Fibroblast of skin of right biceps (primary cell): ENCODE measurements around the gene RHBDF2.

Experiments
- DNase-seq: peaks from one replicate; pipeline ENCODE4 v3.0.0-alpha.2; 2013

The RHBDF2 gene

GRCh38 chr17:76452660-76453430, 48.4 kb downstream of the RHBDF2 start, which contains the start of gene UBE2O:
UBE2O (minus strand) TSS chr17:76453152; CDS start chr17:76453141, 11 bp downstream.
- peak; percentile 87 for DNase-seq

- no peak for DNase-seq
These were observed 49.0 kb downstream of the RHBDF2 start for GRCh38 chr17:76452127-76452659.

DNA sequence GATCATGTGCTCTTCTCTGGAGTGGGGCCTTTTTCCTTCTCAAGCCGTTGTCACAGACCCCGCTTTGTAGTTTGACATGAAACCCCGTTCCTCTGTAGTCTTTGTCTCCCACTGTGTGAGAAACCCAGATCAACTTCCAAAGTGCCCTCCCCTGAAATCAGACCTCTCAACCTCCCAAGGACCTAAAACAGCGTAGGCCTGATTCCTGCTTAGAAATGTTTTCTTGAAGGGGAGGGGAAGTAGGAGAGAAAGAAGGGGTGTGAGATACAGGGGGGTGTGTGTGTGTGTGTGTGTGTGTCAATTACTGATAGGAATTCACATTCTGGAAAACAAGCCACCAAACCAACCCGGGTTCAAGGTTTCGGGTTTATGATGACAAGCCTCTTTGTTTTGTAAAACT, 49.7 kb downstream of the RHBDF2 start:
- DNase-seq: no peak

- no peak for DNase-seq
These were observed 52.1 kb downstream of the RHBDF2 start for GRCh38 chr17:76449126-76449525.

DNA sequence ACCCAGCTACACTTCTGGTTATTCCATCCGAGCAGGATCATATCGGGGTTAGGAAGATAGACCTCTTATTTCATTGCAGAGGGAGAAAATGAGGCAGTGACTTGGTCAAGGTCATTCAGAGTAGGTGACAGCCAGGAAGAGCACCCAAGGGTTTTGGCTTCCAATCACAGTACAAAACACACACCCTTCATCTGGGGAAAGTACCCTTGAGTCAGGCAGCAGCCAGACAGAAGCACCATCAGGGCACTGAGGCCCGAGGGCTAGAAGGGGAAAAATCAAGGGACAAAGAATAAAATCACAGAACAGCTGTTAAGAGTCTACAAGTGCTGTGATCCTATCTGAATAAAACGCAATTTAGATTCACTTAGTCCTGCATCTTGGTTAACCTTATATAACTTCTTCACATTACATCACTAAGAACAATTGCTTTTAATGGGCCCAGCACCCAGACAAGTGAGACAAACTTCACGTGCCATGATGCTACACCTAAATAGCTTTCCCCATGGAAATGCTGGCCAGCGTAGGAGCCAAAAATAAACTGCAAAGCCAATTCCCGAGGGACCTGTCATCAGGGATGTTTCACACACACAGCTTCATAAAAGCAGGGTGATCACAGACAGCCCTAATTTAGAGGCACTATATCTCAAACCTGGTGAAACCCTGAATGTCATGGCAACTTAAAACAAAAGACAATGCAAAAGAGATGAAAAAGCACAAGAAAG, 53.1 kb downstream of the RHBDF2 start:
- DNase-seq: peak; percentile 61

DNA sequence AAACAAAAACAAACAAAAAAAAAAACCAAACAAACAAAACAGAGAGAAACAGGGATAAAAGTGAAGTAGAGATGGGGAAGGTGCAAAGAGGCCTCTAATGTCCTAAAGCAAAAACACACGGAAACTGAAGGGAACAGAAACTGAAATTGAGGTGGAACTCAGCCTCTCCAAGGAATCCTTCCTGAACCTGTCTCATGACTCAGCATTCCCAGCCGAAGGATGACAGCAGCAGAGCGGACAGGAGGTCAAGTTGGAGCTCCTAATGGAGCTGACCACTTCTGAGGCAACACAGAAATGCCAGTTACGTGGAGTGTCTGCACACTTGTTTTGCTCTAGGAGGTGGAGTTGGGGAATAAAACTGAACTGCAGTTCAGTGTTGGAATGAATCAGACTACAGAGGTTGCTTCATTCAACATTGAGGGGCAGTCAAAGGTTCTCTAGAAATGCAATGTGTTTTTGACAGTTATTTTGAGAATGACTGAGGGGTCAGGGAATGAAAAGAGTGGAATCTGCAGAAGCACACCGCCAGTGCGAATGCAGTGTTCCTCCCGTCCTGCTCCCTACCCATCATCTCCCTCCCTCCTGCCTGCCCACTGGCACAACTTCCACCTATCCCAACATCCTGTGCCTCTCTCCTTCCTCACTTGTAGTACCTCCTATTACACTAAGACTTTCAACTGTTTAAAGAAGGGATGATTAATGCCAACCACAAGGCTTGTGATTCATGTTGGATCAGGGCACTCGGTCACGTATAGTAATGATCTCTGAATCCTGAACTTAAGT, 54.6 kb downstream of the RHBDF2 start:
- peak; percentile 67 for DNase-seq

- DNase-seq: no peak
These were observed 55.4 kb downstream of the RHBDF2 start for GRCh38 chr17:76445697-76446448.

DNA sequence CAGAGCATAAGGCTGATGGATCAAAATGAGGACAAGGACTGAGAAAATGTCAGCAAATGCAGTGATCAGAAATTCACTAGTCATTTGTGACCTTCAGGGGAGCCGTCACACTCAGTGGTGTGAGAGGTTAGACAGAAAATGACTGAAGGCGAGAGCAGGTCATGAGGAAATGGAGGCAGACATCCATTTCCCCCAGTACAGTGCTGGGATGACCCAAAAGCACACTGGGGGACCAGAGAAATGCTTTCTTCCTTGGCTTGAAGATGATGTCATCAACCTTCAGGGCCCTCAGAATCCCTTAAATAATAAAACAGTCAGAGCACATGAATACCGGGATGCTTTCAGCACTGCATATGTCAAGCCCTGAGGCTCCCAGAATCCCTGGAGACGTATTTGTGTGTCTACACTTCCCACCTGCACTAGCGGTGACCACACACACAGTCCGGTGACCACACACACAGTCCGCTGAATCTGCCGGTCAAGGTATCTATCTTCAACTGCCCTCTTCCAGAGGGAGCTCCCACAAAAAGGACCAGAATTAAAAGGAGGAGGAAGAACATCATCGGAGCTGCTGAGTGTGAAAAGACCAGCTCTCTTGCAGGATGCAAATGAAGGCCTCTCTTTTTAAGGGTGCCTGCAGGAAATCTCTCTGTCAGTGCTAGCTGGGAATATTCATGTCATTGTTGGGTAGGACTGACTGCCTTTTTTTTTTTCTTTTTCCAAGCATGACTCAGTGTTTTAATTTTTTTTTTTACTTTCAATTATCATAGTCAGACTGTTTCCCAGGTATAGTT, 56.5 kb downstream of the RHBDF2 start:
- DNase-seq: no peak

DNA sequence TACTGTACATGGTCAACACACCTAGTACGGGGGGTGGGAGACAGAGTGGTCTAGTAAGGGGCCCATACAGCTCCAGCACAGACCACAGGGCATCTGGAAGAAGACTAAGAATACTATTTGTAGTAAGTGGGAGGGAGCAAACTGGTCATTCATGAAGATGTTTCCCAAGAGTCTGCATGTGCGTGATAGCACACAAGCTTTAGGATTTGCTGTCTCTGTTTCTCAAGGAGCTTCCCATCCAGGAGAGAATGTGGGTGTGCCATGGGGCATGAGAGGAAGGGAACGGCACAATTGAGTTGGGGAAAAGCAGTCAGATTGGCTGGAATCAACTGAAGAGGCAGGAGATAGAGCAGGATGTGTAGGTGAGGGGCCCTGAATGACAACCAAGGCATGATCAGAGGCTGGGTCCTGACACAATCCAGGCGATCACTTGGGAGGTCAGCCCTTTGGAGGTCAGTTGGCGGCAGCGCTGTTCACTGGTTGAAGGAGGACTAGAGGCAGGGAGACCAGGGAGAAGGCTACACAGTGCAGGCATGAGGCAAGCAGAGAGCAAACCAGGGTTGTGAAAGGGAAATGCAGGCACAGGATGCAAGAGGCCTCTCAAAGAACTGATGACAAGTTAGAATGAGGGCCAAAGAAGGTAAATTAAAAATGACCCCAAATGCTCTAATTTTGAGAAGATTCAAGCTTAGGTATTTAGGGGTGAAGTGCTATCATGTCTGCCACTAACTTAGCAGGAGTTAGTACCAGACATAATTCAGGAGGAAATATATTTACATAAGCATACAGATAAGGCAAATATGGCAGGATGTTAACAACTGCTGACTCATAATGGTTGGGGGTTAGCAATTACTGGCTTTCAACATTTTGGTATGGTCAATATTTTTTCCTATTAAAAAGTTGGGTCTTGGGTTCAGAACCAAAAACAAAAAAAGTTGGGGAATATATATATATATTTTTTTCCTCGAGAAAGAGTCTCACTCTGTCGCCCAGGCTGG, 58.6 kb downstream of the RHBDF2 start:
- no peak for DNase-seq

- DNase-seq: no peak
These were observed 59.4 kb downstream of the RHBDF2 start for GRCh38 chr17:76441686-76442340.

DNA sequence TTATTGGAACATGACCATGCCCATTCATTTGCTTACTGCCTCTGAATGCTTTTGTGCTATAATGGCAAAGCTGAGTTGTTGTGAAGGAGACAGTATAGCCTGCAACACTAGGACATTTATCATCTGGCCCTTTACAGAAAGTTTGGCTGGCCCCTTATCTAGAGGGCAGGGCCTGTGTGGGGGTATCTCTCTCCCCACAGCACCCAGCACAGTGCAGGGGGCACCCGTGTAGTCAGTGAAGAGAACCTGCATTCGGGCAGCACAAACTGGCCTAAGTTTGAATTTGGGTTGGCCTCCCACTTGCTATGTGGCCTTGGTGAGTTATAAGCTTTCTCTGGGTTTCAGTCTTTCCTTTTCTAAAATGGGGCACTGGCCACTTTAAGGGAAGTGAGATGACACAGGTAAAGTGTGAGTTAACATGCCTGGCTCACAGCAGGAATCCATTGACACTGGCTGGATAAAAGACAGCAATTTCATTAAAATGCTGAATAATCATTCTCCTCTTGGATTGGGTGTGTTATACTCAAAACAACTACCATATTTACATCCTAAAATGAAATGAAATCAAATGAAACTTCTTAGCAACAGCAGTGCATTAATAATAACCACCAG, 60.4 kb downstream of the RHBDF2 start:
- no peak for DNase-seq

GRCh38 chr17:76439314-76439928, 61.8 kb downstream of the RHBDF2 start:
- DNase-seq: no peak

DNA sequence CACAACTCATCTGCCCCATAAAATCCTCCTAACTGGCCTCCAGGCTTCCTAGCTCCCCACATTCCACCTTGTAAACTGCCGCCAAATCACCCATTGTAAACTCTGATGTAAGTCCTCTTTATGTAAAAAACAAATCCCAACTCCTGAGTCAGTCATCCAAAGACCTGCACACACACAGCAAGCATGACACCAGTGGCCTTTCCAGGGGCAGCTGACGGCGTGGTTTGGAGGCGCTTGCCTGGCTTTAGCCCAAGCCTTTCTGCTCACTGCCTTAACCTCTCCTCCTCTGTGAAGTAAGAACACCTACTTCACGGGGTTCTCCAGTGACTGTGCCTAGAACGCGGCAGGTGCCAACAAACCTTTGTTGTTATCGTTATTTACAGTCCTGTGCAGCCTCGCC, 62.3 kb downstream of the RHBDF2 start:
- no peak for DNase-seq

- DNase-seq: no peak
These were observed 63.5 kb downstream of the RHBDF2 start for GRCh38 chr17:76437467-76438402.

DNA sequence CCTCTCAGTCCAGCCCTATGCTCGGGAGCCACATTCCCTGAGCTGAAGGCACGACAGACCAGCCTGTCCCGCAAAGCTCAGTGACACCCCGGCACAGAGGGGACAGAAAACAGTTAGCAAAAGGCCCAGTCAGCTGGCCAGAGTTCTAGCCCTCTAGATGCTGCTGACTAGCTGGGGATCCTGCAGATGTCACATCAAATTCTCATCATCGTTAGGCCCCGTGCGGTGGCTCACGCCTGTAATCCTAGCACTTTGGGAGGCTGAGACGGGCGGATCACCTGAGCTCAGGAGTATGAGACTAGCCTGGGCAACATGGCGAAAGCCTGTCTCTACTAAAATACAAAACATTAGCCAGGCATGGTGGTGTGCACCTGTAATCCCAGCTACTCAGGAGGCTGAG, 65.5 kb downstream of the RHBDF2 start:
- no peak for DNase-seq

DNA sequence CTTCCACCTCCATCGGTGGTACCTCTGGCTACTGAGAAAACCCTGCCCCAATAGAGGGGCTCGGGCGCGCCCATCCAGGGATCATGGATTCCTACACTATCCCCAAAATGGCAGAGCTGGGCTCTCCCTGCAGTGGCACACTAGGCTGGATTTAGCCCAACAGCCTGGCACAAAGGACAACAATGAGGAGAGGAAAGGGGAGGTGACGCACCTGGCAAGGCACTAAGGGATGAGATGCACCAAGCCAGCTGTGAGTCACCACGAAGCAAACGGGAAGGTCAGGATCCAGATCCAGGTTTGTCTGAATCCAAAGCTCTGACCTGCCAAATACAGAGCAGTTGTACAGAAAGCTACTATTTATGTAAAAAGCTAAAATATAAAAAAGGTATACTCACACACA, 66.4 kb downstream of the RHBDF2 start:
- no peak for DNase-seq

DNA sequence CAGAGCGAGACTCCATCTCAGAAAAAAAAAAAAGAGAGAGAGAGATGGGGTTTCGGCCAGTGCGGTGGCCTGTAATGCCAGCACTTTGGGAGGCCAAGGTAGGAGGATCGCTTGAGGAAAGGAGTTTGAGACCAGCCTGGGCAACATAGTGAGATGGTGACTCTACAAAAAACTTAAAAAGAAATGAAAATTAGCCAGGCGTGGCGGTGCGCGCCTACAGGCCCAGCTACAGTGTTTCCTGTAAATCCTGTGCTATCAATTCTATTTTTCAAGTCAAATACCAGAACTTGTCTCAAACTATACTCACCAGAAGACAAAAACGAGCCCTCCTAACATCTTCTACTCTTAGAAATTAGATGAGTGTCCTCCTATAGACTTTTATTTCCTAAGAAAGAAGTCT, 67.5 kb downstream of the RHBDF2 start:
- DNase-seq: no peak
